HG03469 (cell line): ENCODE data around the gene NMU.
"Not testable (repeated sequence)": the region's sequence is repeated elsewhere in the genome, so short reads cannot be mapped to it uniquely, and the experiment has no call there.

ENCODE experiments used
- ATAC-seq: cut with Tn5 transposase; IDR thresholded peaks from one replicate; pipeline ENCODE4 v1.9.1; 2021; ENCODE audit warnings: mild to moderate bottlenecking, moderate library complexity, moderate number of reproducible peaks; ENCODE audit not compliant: unreplicated experiment

Gene NMU

GRCh38 chr4:55635741-55636655 is at the start of gene NMU:
Gene NMU, minus strand, starts transcription at chr4:55636298. Its CDS starts 106 bp downstream, at chr4:55636192.
- no peak for ATAC-seq

DNA sequence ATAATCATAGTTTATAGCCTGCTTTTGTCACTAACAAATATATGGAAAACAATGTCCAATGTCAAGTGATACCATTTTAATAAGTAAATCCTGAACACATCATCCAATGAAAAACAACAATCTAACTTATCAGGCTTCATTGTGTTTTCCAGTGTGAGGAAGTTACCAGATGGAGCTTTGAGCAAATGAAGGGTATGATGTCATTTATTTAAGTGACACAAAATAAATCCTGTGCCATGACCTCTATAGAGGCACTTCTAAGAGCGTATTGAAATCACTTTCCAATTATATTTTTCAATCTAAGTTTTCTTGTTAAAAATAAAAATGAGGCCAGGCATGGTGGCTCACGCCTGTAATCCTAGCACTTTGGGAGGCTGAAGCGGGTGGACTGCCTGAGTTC is 48.2 kb upstream of the NMU start:
- ATAC-seq: no peak

DNA sequence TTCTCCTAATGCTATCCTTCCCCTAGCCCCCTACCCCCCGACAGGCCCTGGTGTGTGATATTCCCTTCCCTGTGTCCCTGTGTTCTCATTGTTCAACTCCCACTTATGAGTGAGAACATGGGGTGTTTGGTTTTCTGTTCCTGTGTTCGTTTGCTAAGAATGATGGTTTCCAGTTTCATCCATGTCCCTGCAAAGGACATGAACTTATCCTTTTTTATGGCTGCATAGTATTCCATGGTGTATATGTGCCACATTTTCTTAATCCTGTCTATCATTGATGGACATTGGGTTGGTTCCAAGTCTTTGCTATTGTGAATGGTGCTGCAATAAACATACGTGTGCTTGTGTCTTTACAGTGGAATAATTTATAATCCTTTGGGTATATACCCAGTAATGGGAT is 46.7 kb upstream of the NMU start:
- not testable (repeated sequence) for ATAC-seq

- no peak for ATAC-seq
These were observed 46.2 kb upstream of the NMU start for GRCh38 chr4:55682295-55682694.

GRCh38 chr4:55681430-55681829 is 45.3 kb upstream of the NMU start:
- no peak for ATAC-seq

- no peak for ATAC-seq
These were observed 39.2 kb upstream of the NMU start for GRCh38 chr4:55675196-55675793.

DNA sequence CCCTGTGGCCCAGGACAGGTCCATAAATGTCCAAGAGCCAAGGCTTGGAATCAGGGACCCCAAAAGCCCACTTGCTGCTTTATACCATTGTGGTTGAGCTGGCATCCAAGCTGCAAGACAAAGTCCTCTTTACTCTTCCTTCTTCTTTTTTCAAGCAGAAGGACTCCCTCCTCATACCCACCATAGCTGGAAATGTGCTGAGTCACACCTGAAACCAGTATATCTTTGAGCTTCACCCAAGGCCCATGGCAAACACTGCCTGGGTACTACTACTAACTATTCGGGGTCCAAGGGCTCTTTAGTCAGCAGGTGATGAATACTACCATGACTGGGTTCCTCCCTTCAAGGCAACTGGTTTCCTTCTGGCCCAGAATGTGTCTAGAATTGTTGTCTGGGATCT is 37.3 kb upstream of the NMU start:
- ATAC-seq: no peak

DNA sequence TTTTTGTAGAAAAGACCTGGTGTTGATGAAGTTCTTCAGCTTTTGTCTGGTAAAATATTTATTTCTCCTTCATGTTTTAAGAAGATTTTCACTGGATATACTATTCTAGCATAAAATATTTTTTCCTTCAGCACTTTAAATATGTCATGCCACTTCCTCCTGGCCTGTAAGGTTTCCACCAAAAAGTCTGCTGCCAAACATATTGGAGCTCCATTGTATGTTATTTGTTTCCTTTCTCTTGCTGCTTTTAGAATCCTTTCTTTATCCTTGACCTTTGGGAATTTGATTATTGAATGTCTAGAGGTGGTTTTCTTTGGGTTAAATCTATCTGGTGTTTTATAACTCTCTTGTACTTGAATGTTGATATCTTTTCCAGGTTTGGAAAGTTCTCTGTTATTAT is 35.6 kb upstream of the NMU start:
- ATAC-seq: no peak

DNA sequence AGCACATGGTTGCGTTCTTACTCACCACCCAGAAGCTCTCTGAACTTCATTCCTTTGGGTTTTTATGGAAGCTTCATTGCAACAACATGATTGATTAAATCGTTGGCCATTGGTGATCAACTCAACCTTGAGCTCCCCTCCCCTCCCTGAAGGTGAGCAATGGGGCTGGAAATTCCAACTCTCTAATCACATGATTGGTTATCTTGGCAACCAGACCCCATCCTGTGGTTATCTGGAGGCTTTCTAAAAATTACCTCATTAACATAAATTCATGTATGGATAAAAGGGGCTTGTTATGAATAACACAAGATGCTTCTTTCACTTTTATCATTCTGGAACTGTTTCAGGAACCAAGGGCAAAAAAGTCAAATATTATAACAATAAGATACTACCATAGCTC is 34.6 kb upstream of the NMU start:
- ATAC-seq: no peak

DNA sequence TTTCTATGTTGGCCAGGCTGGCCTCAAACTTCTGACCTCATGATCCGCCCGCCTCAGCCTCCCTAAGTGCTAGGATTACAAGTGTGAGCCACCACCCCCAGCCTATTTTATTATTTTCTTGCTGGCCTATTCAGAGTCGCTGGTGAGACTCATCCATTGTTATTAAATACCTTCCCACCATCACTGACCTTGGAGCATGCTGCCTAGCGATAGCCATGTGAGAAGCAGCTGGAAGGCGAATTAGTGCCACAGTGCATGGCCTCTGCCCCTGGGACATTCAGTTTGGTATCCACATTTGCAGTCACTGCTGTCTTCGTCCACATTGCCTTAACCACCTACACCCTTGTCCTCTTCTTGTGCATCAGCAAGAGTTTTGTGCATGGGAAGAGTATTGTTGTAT is 32.4 kb upstream of the NMU start:
- ATAC-seq: no peak

GRCh38 chr4:55666535-55666934 is 30.4 kb upstream of the NMU start:
- no peak for ATAC-seq

- ATAC-seq: no peak
These were observed 27.0 kb upstream of the NMU start for GRCh38 chr4:55663145-55663544.

- no peak for ATAC-seq
These were observed 25.4 kb upstream of the NMU start for GRCh38 chr4:55661398-55662056.

DNA sequence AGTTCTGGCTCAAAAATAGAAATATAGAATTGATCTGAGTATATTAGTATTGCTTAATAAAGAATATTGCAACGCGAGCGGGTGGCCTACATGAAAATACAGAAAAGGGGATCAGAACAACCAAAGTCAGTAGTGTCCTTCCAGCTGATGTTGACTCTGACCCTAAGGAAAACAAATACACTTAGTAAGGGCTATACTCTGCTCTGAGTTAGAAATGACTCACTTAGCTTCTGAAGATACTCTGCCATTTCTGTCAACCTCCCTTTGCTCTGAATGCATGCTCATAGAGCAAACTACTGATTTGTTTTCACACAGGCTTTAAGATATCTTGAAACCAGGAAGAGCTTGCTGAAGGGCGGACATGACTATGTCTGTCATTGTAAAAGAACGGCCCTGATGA is 22.6 kb upstream of the NMU start:
- no peak for ATAC-seq

DNA sequence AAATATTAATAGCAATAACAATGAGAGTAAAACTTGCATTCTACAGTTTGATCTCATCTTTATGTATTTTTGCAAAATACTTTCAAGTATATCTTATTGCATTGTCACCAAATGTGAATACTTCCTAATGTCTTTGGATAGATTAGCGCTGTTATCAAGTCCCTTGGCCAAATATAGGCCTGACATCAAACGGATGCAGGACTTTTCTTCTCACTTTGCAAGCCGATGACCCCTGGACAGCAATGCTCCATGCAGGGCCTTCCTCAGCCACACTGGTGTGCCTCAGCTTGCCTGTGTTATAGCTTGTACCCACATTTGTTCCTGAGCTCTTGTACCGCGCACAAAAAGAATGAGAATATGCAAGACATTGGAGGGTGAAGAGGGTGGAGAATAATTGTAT is 18.0 kb upstream of the NMU start:
- ATAC-seq: no peak

DNA sequence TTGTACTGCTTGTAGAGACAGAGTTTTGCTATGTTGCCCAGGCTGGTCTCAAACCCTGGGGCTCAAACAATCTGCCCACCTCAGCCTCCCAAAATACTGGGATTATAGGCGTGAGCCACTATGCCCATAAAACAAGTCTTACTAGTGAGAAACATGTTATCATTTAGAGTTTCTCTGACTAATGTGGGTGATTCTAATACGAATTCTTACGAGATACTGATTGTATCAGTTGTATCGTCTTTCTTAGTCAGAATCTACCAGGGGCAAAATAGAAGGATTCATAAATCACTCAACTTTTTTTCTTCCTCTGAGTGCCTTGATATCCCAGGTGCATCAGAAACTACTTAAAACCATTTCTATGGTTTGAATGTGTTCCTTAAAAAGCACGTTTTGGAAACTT is 14.4 kb upstream of the NMU start:
- no peak for ATAC-seq

- ATAC-seq: no peak
These were observed 1.2 kb upstream of the NMU start for GRCh38 chr4:55637272-55637820.

DNA sequence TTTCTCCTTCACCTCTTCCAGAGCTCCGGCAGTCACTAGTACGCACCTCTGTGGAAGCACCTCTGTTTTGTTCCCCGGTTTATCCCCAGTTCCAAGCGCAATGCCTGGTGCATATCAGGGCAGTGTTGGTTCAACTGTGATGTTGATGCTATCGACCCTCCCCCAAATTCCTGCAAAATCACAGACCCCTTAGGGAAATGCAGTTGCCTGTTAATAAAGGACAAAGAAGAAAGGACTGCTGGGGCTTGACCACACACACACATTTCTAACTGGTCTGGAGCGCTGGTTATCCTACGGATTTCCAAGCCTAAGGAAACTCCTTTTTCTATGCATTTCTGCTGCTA is 530 bp upstream of the NMU start:
- ATAC-seq: no peak

DNA sequence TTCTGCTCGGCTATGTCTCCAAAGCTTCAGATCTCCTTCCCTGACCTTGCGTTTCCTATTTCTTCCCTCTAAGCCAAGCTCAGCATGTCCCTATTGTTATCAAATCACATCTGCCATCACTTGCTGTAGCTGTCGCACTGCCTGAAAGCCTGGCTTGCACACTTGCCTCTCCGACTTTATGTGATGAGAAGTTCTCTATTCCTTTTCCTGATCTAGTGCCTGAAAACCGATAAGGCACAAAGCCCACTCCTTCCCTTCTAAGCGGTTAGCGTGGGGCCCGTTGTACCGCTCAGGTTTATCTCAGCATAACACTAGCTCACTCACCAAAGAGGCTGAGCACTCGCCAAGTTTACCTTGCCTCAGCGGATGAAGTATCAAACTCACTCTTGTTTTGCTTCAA is 816 bp downstream of the NMU start:
- ATAC-seq: no peak

- ATAC-seq: no peak
These were observed 1.5 kb downstream of the NMU start for GRCh38 chr4:55634417-55635128.

DNA sequence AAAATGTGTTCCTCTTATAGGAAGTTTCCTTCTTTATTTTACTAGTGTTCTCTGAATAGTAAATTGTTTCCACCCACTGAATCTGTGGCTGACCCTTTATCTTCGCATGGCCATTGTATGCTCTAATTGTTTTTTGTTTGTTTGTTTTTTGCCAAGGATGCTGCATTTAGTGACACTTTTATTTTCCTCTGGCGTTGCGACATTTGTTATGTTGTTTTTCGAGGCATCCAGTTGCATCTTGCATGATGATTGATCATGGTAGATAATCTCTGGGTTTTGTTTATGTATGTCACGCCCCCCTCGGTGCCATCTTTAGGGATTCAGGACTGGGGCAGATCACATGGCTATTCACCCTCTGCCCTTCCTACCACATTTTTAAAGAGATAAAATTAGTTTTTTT is 2.2 kb downstream of the NMU start:
- no peak for ATAC-seq
